CD14-positive monocyte (primary cell): ENCODE measurements around the gene TEX261. TPM values are rescaled to one million over a fixed set of nuclear protein-coding genes. Genes with fewer than 3 reads are reported as not detected.
"Not testable (repeated sequence)": the region's sequence is repeated elsewhere in the genome, so short reads cannot be mapped to it uniquely, and the experiment has no call there.

Source experiments
- DNase-seq, 3 donors: peaks; one replicate each; pipeline ENCODE4 v3.0.0-alpha.2; 2011 to 2022
- H2AFZ ChIP-seq: 2 replicates; pipeline ENCODE4 v1.6.0; 2012; ENCODE audit warnings: mild to moderate bottlenecking, low read depth, low read length, inconsistent platforms; ENCODE audit not compliant: insufficient read depth, poor library complexity, severe bottlenecking
- H3K27ac ChIP-seq, 2 donors: 1 replicate in 1 of 2; 2 replicates in 1 of 2; pipeline ENCODE4 v1.5.1; 2012 to 2013; ENCODE audit warnings: low read length in 2 of 2, control low read depth in 1 of 2, inconsistent platforms in 1 of 2, low read depth in 1 of 2, mild to moderate bottlenecking in 1 of 2
- H3K27me3 ChIP-seq, 2 donors: one replicate each; pipeline versions ENCODE4 v1.6.0 to v1.6.1; 2011 to 2013; ENCODE audit warnings: low read length in 2 of 2; ENCODE audit not compliant: control insufficient read depth in 2 of 2, insufficient read depth in 2 of 2
- H3K36me3 ChIP-seq, 2 donors: replicated peaks in 1 of 2; 1 replicate in 1 of 2; 2 replicates in 1 of 2; pipeline versions ENCODE4 v1.5.1 to v1.6.1; 2012 to 2013; ENCODE audit warnings: low read length in 2 of 2, control low read depth in 1 of 2, inconsistent platforms in 1 of 2, mild to moderate bottlenecking in 1 of 2; ENCODE audit not compliant: insufficient read depth in 2 of 2, control insufficient read depth in 1 of 2
- H3K4me1 ChIP-seq, 2 donors: 1 replicate in 1 of 2; 2 replicates in 1 of 2; pipeline versions ENCODE4 v1.5.1 to v1.6.1; 2012 to 2013; ENCODE audit warnings: low read length in 2 of 2, control low read depth in 1 of 2, inconsistent platforms in 1 of 2, mild to moderate bottlenecking in 1 of 2, moderate library complexity in 1 of 2; ENCODE audit not compliant: insufficient read depth in 2 of 2, control insufficient read depth in 1 of 2
- H3K4me2 ChIP-seq: replicated peaks from 2 replicates; pipeline ENCODE3; 2012; ENCODE audit warnings: low read length, moderate library complexity, mild to moderate bottlenecking; ENCODE audit not compliant: poor library complexity, severe bottlenecking; ENCODE audit errors: extremely low read depth
- H3K4me3 ChIP-seq, 3 experiments: fragments of 200-600 bp in 1 of 3; sonication (generic) in 1 of 3; replicated peaks in 1 of 3; 1 replicate in 2 of 3; 2 replicates in 1 of 3; pipeline ENCODE4 v1.5.1; 2011 to 2013; ENCODE audit warnings: low read length in 3 of 3, mild to moderate bottlenecking in 3 of 3, control low read depth in 2 of 3, low read depth in 2 of 3, inconsistent platforms in 1 of 3, moderate library complexity in 1 of 3
- H3K79me2 ChIP-seq: 2 replicates; pipeline ENCODE4 v1.6.0; 2012; ENCODE audit warnings: mild to moderate bottlenecking, control low read depth, inconsistent platforms, low read length, moderate library complexity; ENCODE audit not compliant: insufficient read depth
- H3K9ac ChIP-seq: 2 replicates; pipeline ENCODE4 v1.6.0; 2017; ENCODE audit warnings: low read length, mild to moderate bottlenecking; ENCODE audit not compliant: insufficient read depth, poor library complexity, severe bottlenecking
- H3K9me3 ChIP-seq, 2 donors: replicated peaks in 1 of 2; 1 replicate in 1 of 2; 2 replicates in 1 of 2; pipeline versions ENCODE4 v1.5.1 to v1.6.1; 2012 to 2013; ENCODE audit warnings: low read length in 2 of 2, control low read depth in 1 of 2; ENCODE audit not compliant: control insufficient read depth in 1 of 2, insufficient read depth in 1 of 2
- H4K20me1 ChIP-seq: 2 replicates; pipeline ENCODE4 v1.6.0; 2012; ENCODE audit warnings: mild to moderate bottlenecking, low read length, control low read depth, moderate library complexity; ENCODE audit not compliant: insufficient read depth
- H3K27ac Mint-ChIP-seq, 7 donors: one replicate each; pipeline ENCODE4 v1.8.0; 2020; ENCODE audit warnings: mild to moderate bottlenecking in 7 of 7, mixed read lengths in 7 of 7, moderate library complexity in 6 of 7, inconsistent platforms in 2 of 7
- H3K27me3 Mint-ChIP-seq, 3 donors: one replicate each; pipeline ENCODE4 v1.8.0; 2021 to 2022; ENCODE audit warnings: low read depth in 3 of 3, mild to moderate bottlenecking in 3 of 3, mixed read lengths in 3 of 3, moderate library complexity in 3 of 3, inconsistent platforms in 1 of 3
- H3K36me3 Mint-ChIP-seq, 2 donors: one replicate each; pipeline ENCODE4 v1.8.0; 2020; ENCODE audit warnings: mixed read lengths in 2 of 2, inconsistent platforms in 1 of 2, mild to moderate bottlenecking in 1 of 2
- H3K4me1 Mint-ChIP-seq: one replicate; pipeline ENCODE4 v1.8.0; 2020; ENCODE audit warnings: mild to moderate bottlenecking, mixed read lengths
- H3K4me3 Mint-ChIP-seq, 2 donors: one replicate each; pipeline ENCODE4 v1.8.0; 2020; ENCODE audit warnings: mild to moderate bottlenecking in 2 of 2, mixed read lengths in 2 of 2, moderate library complexity in 1 of 2
- H3K9me3 Mint-ChIP-seq, 7 donors: one replicate each; pipeline ENCODE4 v1.8.0; 2020 to 2022; ENCODE audit warnings: mixed read lengths in 7 of 7, mild to moderate bottlenecking in 6 of 7, moderate library complexity in 6 of 7, inconsistent platforms in 2 of 7
- CTCF ChIP-seq: fragments of 200-600 bp; IDR thresholded peaks from one replicate; pipeline ENCODE4 v1.8.0; 2022; ENCODE audit warnings: antibody characterized with exemption, mild to moderate bottlenecking
- WGBS: methylation state at CpG from one replicate; pipeline ENCODE4 v1.1.5; 2013; ENCODE audit warnings: missing lambda C conversion rate; ENCODE audit not compliant: insufficient coverage; 5-methylcytosine and 5-hydroxymethylcytosine counted together
- intact Hi-C, 2 donors: fragments of 100-400 bp; cut with micrococcal nuclease; formaldehyde crosslinking; loops; one replicate each; pipeline versions ENCODE4 v1.15.0 to v1.15.1; 2023
- polyA plus RNA-seq, 3 donors: library from polyadenylated mRNA; depleted of rRNA in 1 of 3; unstranded in 2 of 3; stranded (reverse) in 1 of 3; fragments of 300-500 nt in 2 of 3; fragments of >200 nt in 1 of 3; fragmentation: Illumina TruSeq in 2 of 3; gene quantifications; 1 replicate in 2 of 3; 2 replicates in 1 of 3; pipeline ENCODE4 v1.2.3, GENCODE V29; 2012 to 2021

The TEX261 gene
- polyA plus RNA-seq, 3 donors: 20.1 to 32.2 (median 30.6) TPM

DNA sequence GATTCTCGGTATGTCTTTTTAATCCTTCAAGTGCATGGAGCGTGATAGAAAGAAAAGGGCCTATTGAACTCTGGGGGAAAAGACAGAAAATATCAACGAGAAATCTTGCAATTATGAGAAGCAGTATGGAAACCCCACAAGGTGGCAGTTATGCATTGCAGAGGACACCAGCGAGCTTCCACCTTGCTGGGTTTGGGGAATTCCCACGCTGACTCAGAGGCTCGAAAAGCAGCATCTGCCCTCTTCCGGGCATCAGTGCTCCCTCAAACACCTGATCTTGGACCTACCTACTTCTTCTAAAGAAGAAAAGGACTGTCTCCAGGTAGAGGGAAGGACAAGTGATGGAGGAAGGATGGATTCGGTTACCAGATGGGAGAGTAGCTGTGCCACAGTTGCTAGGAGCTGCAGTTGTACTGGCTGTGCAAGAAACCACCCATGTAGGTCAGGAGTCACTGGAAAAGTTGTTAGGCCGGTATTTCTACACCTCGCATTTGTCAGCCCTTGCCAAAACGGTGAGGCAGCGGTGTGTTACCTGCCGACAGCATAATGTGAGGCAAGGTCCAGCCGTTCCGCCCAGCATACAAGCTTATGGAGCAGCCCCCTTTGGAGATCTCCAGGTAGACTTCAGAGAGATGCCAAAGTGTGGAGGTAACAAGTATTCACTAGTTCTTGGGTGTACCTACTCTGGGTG is 29.0 kb upstream of the TEX261 start:
- H3K27ac ChIP-seq, H3K9me3 ChIP-seq, H3K4me2 ChIP-seq, H3K36me3 Mint-ChIP-seq, H3K4me1 ChIP-seq, H4K20me1 ChIP-seq, H3K36me3 ChIP-seq, H3K27me3 Mint-ChIP-seq, H3K4me1 Mint-ChIP-seq, H3K4me3 ChIP-seq, H3K27me3 ChIP-seq, H3K4me3 Mint-ChIP-seq, H3K9ac ChIP-seq, H2AFZ ChIP-seq, intact Hi-C loops, H3K79me2 ChIP-seq: not testable (repeated sequence)
- Mint-ChIP-seq H3K27ac (peak overlapping the region in 2 of 7 donors; percentile 5 to 73), H3K9me3 (peaks cover 0 to 12% (median 0%) of the 10 kb centered on the region in 7 donors)
- WGBS: 79% methylated on average over 12 of the region's 15 CpGs
- DNase-seq: peak; percentile 35 to 68 (median 39)
- TF ChIP-seq CTCF: peak; percentile 55

DNA sequence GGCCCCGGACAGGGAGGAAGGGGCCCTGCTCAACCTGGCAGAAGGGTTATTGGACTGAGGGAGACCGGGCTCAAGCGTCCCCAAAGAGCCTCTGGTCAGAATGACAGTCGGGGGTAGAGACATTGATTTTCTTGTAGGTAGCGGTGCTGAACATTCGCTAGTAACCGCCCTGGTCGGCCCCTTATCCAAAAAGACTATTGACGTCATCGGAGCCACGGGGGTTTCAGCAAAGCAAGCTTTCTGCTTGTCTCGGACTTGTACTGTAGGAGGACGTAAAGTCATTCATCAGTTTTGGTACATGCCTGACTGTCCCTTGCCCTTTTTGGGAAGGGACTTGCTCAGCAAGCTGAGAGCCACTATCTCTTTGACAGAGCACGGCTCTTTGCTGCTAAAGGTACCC is 26.7 kb upstream of the TEX261 start:
- intact Hi-C loops, H3K36me3 Mint-ChIP-seq: not testable (repeated sequence)

GRCh38 chr2:71019989-71020388 is 25.3 kb upstream of the TEX261 start:
- H3K27me3 ChIP-seq, H3K9me3 Mint-ChIP-seq, H3K27ac ChIP-seq, H2AFZ ChIP-seq, H3K9ac ChIP-seq, DNase-seq, H3K36me3 ChIP-seq, H3K27me3 Mint-ChIP-seq, H3K27ac Mint-ChIP-seq, H3K79me2 ChIP-seq, H3K4me1 ChIP-seq, intact Hi-C loops, H3K4me1 Mint-ChIP-seq, H3K36me3 Mint-ChIP-seq, H3K4me3 ChIP-seq, H3K4me3 Mint-ChIP-seq, H4K20me1 ChIP-seq, H3K4me2 ChIP-seq: not testable (repeated sequence)
- peaks cover 0 to 14% of the 10 kb centered on the region in 2 donors for H3K9me3 ChIP-seq
- no CpG with 5 or more reads among the region's 6 CpGs for WGBS

More for the DNA sequence above, 26.7 kb upstream of the TEX261 start:
- H2AFZ ChIP-seq, H3K4me1 ChIP-seq, H3K36me3 ChIP-seq, H4K20me1 ChIP-seq, H3K27me3 Mint-ChIP-seq, H3K4me1 Mint-ChIP-seq, H3K9me3 ChIP-seq, H3K9me3 Mint-ChIP-seq, H3K27me3 ChIP-seq, H3K4me3 ChIP-seq, H3K27ac ChIP-seq, H3K4me3 Mint-ChIP-seq, H3K79me2 ChIP-seq, H3K4me2 ChIP-seq, H3K9ac ChIP-seq, DNase-seq: not testable (repeated sequence)
- H3K27ac Mint-ChIP-seq: peak overlapping the region in 2 of 7 donors; percentile 57 to 66
- WGBS: 89% methylated on average over 7 of the region's 14 CpGs
